K562 (cell line): ENCODE results near the gene CHCHD1. TPM values are rescaled to one million over a fixed set of nuclear protein-coding genes. Genes with fewer than 3 reads are reported as not detected.

Experiments
- ASH1L ChIP-seq: fragments of 450-650 bp; IDR thresholded peaks from 2 replicates; pipeline ENCODE4 v1.6.1; 2018; ENCODE audit warnings: borderline replicate concordance, mild to moderate bottlenecking, low read depth; ENCODE audit not compliant: partially characterized antibody
- BHLHE40 ChIP-seq: IDR thresholded peaks from 2 replicates; pipeline ENCODE4 v1.6.1; 2011; ENCODE audit warnings: low read length, improper control_type of control experiment
- BMI1 ChIP-seq: fragments of 150-350 bp; IDR thresholded peaks from 2 replicates; pipeline ENCODE4 v1.6.1; 2014; ENCODE audit warnings: low read length
- BRCA1 ChIP-seq, 2 experiments: fragments of 450-650 bp in 1 of 2; sonication (generic) in 1 of 2; formaldehyde crosslinking in 1 of 2; IDR thresholded peaks; 2 replicates each; pipeline versions ENCODE4 v1.5.0 to v1.6.1; 2017 to 2020; ENCODE audit warnings: mild to moderate bottlenecking in 1 of 2, missing genetic modification reagents in 1 of 2
- KLF1 ChIP-seq: fragments of 450-650 bp; IDR thresholded peaks from 2 replicates; pipeline ENCODE4 v1.6.1; 2016; ENCODE audit warnings: missing genetic modification characterization, missing compliant biosample characterization
- MEIS2 ChIP-seq: fragments of 450-650 bp; IDR thresholded peaks from 2 replicates; pipeline ENCODE4 v1.6.1; 2014; ENCODE audit warnings: mild to moderate bottlenecking; ENCODE audit not compliant: partially characterized antibody
- NKRF ChIP-seq: fragments of 450-650 bp; IDR thresholded peaks from 2 replicates; pipeline ENCODE4 v1.6.1; 2016; ENCODE audit warnings: borderline replicate concordance
- RBM15 ChIP-seq: fragments of 200-400 bp; formaldehyde crosslinking; IDR thresholded peaks from 2 replicates; pipeline ENCODE4 v1.6.1; 2018; ENCODE audit warnings: mild to moderate bottlenecking, low read length, moderate library complexity; ENCODE audit not compliant: insufficient read depth
- RNF2 ChIP-seq: sonication (generic); IDR thresholded peaks from 2 replicates; pipeline ENCODE4 v1.6.1; 2016
- SPI1 ChIP-seq: IDR thresholded peaks from 2 replicates; pipeline ENCODE4 v1.6.1; 2011; ENCODE audit warnings: low read depth, low read length, control low read depth, borderline replicate concordance
- SREBF1 ChIP-seq: fragments of 150-350 bp; IDR thresholded peaks from 2 replicates; pipeline ENCODE4 v1.6.1; 2014; ENCODE audit warnings: antibody characterized with exemption, low read depth, low read length, borderline replicate concordance
- XRCC4 ChIP-seq: IDR thresholded peaks from one replicate; pipeline ENCODE4 v1.6.1; 2011; ENCODE audit not compliant: insufficient read depth, insufficient read length; ENCODE audit errors: extremely low read depth
- ZNF23 ChIP-seq: fragments of 250-450 bp; sonication (Bioruptor Pico); IDR thresholded peaks from 2 replicates; pipeline ENCODE4 v1.4.0; 2020; ENCODE audit warnings: mild to moderate bottlenecking
- ZNF354B ChIP-seq: fragments of 250-450 bp; sonication (Bioruptor Pico); IDR thresholded peaks from 2 replicates; pipeline ENCODE4 v1.4.0; 2020
- ZNF551 ChIP-seq: fragments of 250-450 bp; sonication (Bioruptor Pico); IDR thresholded peaks from 2 replicates; pipeline ENCODE4 v1.5.0; 2021; ENCODE audit warnings: mild to moderate bottlenecking, moderate library complexity
- polyA plus RNA-seq, 8 experiments: library from polyadenylated mRNA; depleted of rRNA in 4 of 8; stranded (reverse) in 5 of 8; unstranded in 3 of 8; fragments of >200 nt; fragmentation: Nextera tagmentation in 2 of 8; fragmentation: Illumina TruSeq in 1 of 8; extraction: Ambion mirVana in 2 of 8; extraction: Trizol in 1 of 8; gene quantifications; 2 replicates each; pipeline versions ENCODE4 v1.2.1 to v1.2.3, GENCODE V29; 2011 to 2014; ENCODE audit warnings: inconsistent platforms in 1 of 8, missing spikeins in 1 of 8
- total RNA-seq, 7 experiments: library from RNA; depleted of rRNA in 6 of 7; stranded (reverse); fragments of >200 nt in 6 of 7; fragmentation: Illumina TruSeq in 2 of 7; extraction: Trizol in 2 of 7; gene quantifications; 2 replicates each; pipeline versions ENCODE4 v1.2.1 to v1.2.3, GENCODE V29; 2011 to 2021; ENCODE audit warnings: low replicate concordance in 1 of 7
- TF ChIP-seq, protein P1 (sequence below): fragments of 450-650 bp; IDR thresholded peaks from 2 replicates; pipeline ENCODE4 v1.6.1; 2016; ENCODE audit warnings: mild to moderate bottlenecking
- TF ChIP-seq, protein P2 (sequence below): fragments of 250-450 bp; sonication (Bioruptor Pico); IDR thresholded peaks from 2 replicates; pipeline ENCODE4 v1.8.0; 2022; ENCODE audit warnings: moderate library complexity, mild to moderate bottlenecking, inconsistent platforms
- TF ChIP-seq, protein P3 (sequence below): sonication (generic); formaldehyde crosslinking; IDR thresholded peaks from 2 replicates; pipeline ENCODE4 v1.8.1; 2023; ENCODE audit warnings: mild to moderate bottlenecking, missing genetic modification reagents
- TF ChIP-seq, protein P4 (sequence below), 3 experiments: fragments of 200-800 bp in 1 of 3; fragments of 250-450 bp in 1 of 3; fragments of 450-650 bp in 1 of 3; sonication (Bioruptor Pico) in 1 of 3; sonication (Bioruptor generic) in 1 of 3; formaldehyde crosslinking in 1 of 3; IDR thresholded peaks; 2 replicates each; pipeline versions ENCODE4 v1.6.1 to v1.8.0; 2016 to 2022; ENCODE audit warnings: mild to moderate bottlenecking in 2 of 3, missing genetic modification characterization in 2 of 3, missing compliant biosample characterization in 1 of 3, moderate library complexity in 1 of 3

CHCHD1 gene
- total and polyA plus RNA-seq, 9 of the 15 experiments (the other 6 are each of a cell fraction or from before 2014, with no cell fraction given), result 52.9 to 126 (median 83.4) TPM

GRCh38 chr10:73785211-73785720 is 3.4 kb downstream of the CHCHD1 start, which contains the start of gene ZSWIM8 (continued):
- TF ChIP-seq, protein P1, sequence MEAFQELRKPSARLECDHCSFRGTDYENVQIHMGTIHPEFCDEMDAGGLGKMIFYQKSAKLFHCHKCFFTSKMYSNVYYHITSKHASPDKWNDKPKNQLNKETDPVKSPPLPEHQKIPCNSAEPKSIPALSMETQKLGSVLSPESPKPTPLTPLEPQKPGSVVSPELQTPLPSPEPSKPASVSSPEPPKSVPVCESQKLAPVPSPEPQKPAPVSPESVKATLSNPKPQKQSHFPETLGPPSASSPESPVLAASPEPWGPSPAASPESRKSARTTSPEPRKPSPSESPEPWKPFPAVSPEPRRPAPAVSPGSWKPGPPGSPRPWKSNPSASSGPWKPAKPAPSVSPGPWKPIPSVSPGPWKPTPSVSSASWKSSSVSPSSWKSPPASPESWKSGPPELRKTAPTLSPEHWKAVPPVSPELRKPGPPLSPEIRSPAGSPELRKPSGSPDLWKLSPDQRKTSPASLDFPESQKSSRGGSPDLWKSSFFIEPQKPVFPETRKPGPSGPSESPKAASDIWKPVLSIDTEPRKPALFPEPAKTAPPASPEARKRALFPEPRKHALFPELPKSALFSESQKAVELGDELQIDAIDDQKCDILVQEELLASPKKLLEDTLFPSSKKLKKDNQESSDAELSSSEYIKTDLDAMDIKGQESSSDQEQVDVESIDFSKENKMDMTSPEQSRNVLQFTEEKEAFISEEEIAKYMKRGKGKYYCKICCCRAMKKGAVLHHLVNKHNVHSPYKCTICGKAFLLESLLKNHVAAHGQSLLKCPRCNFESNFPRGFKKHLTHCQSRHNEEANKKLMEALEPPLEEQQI, result no peak
- TF ChIP-seq SPI1 (peak; percentile 84), NKRF (peak; percentile 98), ZNF23 (CRISPR knock-in tag) (no peak), XRCC4 (no peak), RNF2 (no peak; the same call in 1 of the 2 replicates), BRCA1 (IDR thresholded peaks at IDR 0.05) (no peak), BRCA1 (CRISPR knock-in tag; IDR thresholded peaks at IDR 0.05) (no peak), BMI1 (no peak), ASH1L (peak; percentile 82), ZNF354B (CRISPR knock-in tag) (no peak), ZNF551 (CRISPR knock-in tag) (no peak), BHLHE40 (no peak), KLF1 (tag) (0 out of 2 replicates have a peak, but pooled peaks have one; percentile 28), SREBF1 (no peak), MEIS2 (peak; percentile 27), RBM15 (no peak)
- TF ChIP-seq, protein P2, sequence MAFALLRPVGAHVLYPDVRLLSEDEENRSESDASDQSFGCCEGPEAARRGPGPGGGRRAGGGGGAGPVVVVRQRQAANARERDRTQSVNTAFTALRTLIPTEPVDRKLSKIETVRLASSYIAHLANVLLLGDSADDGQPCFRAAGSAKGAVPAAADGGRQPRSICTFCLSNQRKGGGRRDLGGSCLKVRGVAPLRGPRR, result no peak
- TF ChIP-seq, protein P3, sequence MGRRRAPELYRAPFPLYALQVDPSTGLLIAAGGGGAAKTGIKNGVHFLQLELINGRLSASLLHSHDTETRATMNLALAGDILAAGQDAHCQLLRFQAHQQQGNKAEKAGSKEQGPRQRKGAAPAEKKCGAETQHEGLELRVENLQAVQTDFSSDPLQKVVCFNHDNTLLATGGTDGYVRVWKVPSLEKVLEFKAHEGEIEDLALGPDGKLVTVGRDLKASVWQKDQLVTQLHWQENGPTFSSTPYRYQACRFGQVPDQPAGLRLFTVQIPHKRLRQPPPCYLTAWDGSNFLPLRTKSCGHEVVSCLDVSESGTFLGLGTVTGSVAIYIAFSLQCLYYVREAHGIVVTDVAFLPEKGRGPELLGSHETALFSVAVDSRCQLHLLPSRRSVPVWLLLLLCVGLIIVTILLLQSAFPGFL (CRISPR knock-in tag), result no peak
- TF ChIP-seq, protein P4, sequence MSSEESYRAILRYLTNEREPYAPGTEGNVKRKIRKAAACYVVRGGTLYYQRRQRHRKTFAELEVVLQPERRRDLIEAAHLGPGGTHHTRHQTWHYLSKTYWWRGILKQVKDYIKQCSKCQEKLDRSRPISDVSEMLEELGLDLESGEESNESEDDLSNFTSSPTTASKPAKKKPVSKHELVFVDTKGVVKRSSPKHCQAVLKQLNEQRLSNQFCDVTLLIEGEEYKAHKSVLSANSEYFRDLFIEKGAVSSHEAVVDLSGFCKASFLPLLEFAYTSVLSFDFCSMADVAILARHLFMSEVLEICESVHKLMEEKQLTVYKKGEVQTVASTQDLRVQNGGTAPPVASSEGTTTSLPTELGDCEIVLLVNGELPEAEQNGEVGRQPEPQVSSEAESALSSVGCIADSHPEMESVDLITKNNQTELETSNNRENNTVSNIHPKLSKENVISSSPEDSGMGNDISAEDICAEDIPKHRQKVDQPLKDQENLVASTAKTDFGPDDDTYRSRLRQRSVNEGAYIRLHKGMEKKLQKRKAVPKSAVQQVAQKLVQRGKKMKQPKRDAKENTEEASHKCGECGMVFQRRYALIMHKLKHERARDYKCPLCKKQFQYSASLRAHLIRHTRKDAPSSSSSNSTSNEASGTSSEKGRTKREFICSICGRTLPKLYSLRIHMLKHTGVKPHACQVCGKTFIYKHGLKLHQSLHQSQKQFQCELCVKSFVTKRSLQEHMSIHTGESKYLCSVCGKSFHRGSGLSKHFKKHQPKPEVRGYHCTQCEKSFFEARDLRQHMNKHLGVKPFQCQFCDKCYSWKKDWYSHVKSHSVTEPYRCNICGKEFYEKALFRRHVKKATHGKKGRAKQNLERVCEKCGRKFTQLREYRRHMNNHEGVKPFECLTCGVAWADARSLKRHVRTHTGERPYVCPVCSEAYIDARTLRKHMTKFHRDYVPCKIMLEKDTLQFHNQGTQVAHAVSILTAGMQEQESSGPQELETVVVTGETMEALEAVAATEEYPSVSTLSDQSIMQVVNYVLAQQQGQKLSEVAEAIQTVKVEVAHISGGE (CRISPR knock-in tag; IDR thresholded peaks at IDR 0.05), result peak in 2 of 3 experiments; percentile 49 to 93; a peak in 3 of 6 replicates
